Measurements from ENCODE around the gene RALGPS2. TPM values are rescaled to one million over a fixed set of nuclear protein-coding genes. Genes with fewer than 3 reads are reported as not detected.

RALGPS2 gene
- total RNA-seq, 1 experiment from 2014 or later: 13.3 TPM

GRCh38 chr1:178912597-178912996, 187.6 kb downstream of the RALGPS2 start:
- no peak for DNase-seq (ENCODE audit: unreplicated experiment)
- POLR2A ChIA-PET: no interaction called here
- Mint-ChIP-seq H3K9me3 (ENCODE audit: unreplicated experiment) (no peaks in the 10 kb centered on the region), H3K4me1 (ENCODE audit: insufficient read depth, unreplicated experiment) (no peaks in the 10 kb centered on the region), H3K36me3 (ENCODE audit: insufficient read depth, unreplicated experiment) (no peaks in the 10 kb centered on the region), H3K27ac (ENCODE audit: low read depth, unreplicated experiment) (no peak overlapping the region), H3K27me3 (ENCODE audit: insufficient read depth, unreplicated experiment) (no peaks in the 10 kb centered on the region), H3K4me3 (ENCODE audit: unreplicated experiment) (no peak overlapping the region)
- intact Hi-C loops (cut with micrococcal nuclease): no loop called here
- TF ChIP-seq CTCF (IDR thresholded peaks at IDR 0.05; ENCODE audit: unreplicated experiment): no peak
- BruUV-seq (replicated peaks): no TSS peak
- CTCF ChIA-PET: interaction anchor here (1.3 kb wide), 1 partner anchor 140 kb away, joined by 6 read pairs; no protein-coding TSS in a partner anchor

- no peak for TF ChIP-seq CTCF (IDR thresholded peaks at IDR 0.05; ENCODE audit: unreplicated experiment)
- H3K4me1 Mint-ChIP-seq (ENCODE audit: insufficient read depth, unreplicated experiment): no peaks in the 10 kb centered on the region
- H3K27me3 Mint-ChIP-seq (ENCODE audit: insufficient read depth, unreplicated experiment): no peaks in the 10 kb centered on the region
- CTCF ChIA-PET: interaction anchor here (1.2 to 1.5 kb wide), 2 partner anchors 26 to 87 kb away, joined by 3 read pairs; no protein-coding TSS in a partner anchor
- H3K36me3 Mint-ChIP-seq (ENCODE audit: insufficient read depth, unreplicated experiment): no peaks in the 10 kb centered on the region
- no TSS peak for BruUV-seq (replicated peaks)
- no peak overlapping the region for H3K4me3 Mint-ChIP-seq (ENCODE audit: unreplicated experiment)
- POLR2A ChIA-PET: interaction anchor here (1.4 kb wide), 1 partner anchor 15 kb away, joined by 4 read pairs; no protein-coding TSS in a partner anchor
- H3K9me3 Mint-ChIP-seq (ENCODE audit: unreplicated experiment): no peaks in the 10 kb centered on the region
- DNase-seq (ENCODE audit: unreplicated experiment): no peak
- intact Hi-C loops (cut with micrococcal nuclease): no loop called here
- H3K27ac Mint-ChIP-seq (ENCODE audit: low read depth, unreplicated experiment): no peak overlapping the region
Observed at GRCh38 chr1:178916448-178917174, 191.6 kb downstream of the RALGPS2 start.

GRCh38 chr1:178918308-178918707, 193.3 kb downstream of the RALGPS2 start:
- H3K36me3 Mint-ChIP-seq (ENCODE audit: insufficient read depth, unreplicated experiment): no peaks in the 10 kb centered on the region
- ChIA-PET POLR2A (no interaction called here), CTCF (interaction anchor here (1.1 kb wide), 1 partner anchor 9 kb away, joined by 4 read pairs; no protein-coding TSS in a partner anchor)
- TF ChIP-seq CTCF (IDR thresholded peaks at IDR 0.05; ENCODE audit: unreplicated experiment): no peak
- H3K27ac Mint-ChIP-seq (ENCODE audit: low read depth, unreplicated experiment): no peak overlapping the region
- no TSS peak for BruUV-seq (replicated peaks)
- H3K9me3 Mint-ChIP-seq (ENCODE audit: unreplicated experiment): no peaks in the 10 kb centered on the region
- DNase-seq (ENCODE audit: unreplicated experiment): no peak
- no peak overlapping the region for H3K4me3 Mint-ChIP-seq (ENCODE audit: unreplicated experiment)
- H3K27me3 Mint-ChIP-seq (ENCODE audit: insufficient read depth, unreplicated experiment): no peaks in the 10 kb centered on the region
- intact Hi-C loops (cut with micrococcal nuclease): no loop called here
- H3K4me1 Mint-ChIP-seq (ENCODE audit: insufficient read depth, unreplicated experiment): no peaks in the 10 kb centered on the region

GRCh38 chr1:178918955-178919354, 193.9 kb downstream of the RALGPS2 start:
- H3K27ac Mint-ChIP-seq (ENCODE audit: low read depth, unreplicated experiment): no peak overlapping the region
- BruUV-seq (replicated peaks): no TSS peak
- ChIA-PET POLR2A (no interaction called here), CTCF (interaction anchor here (0.6 kb wide), 1 partner anchor 183 kb away, joined by 3 read pairs; no protein-coding TSS in a partner anchor)
- intact Hi-C loops (cut with micrococcal nuclease): no loop called here
- no peaks in the 10 kb centered on the region for H3K36me3 Mint-ChIP-seq (ENCODE audit: insufficient read depth, unreplicated experiment)
- no peaks in the 10 kb centered on the region for H3K27me3 Mint-ChIP-seq (ENCODE audit: insufficient read depth, unreplicated experiment)
- DNase-seq (ENCODE audit: unreplicated experiment): no peak
- no peak overlapping the region for H3K4me3 Mint-ChIP-seq (ENCODE audit: unreplicated experiment)
- TF ChIP-seq CTCF (IDR thresholded peaks at IDR 0.05; ENCODE audit: unreplicated experiment): no peak
- H3K9me3 Mint-ChIP-seq (ENCODE audit: unreplicated experiment): no peaks in the 10 kb centered on the region
- no peaks in the 10 kb centered on the region for H3K4me1 Mint-ChIP-seq (ENCODE audit: insufficient read depth, unreplicated experiment)

Data from MCF 10A (cell line).